Peyer's patch (tissue), 4 donors: ENCODE measurements around the gene PHLDA1. TPM values are rescaled to one million over a fixed set of nuclear protein-coding genes. Genes with fewer than 3 reads are reported as not detected.

Source experiments
- DNase-seq, 3 donors: peaks; one replicate each; pipeline ENCODE4 v3.0.0-alpha.2; 2017 to 2019
- H3K27ac ChIP-seq, 4 donors: fragments of 200-600 bp; sonication (generic); one replicate each; pipeline ENCODE4 v1.5.1; 2016 to 2019
- H3K27me3 ChIP-seq, 2 donors: fragments of 200-600 bp; sonication (generic); one replicate each; pipeline ENCODE4 v1.5.1; 2019
- H3K36me3 ChIP-seq, 3 donors: fragments of 200-600 bp; sonication (generic); one replicate each; pipeline ENCODE4 v1.5.1; 2016 to 2019
- H3K4me1 ChIP-seq, 4 donors: fragments of 200-600 bp; sonication (generic); one replicate each; pipeline ENCODE4 v1.5.1; 2016 to 2019
- H3K4me3 ChIP-seq, 4 donors: fragments of 200-600 bp; sonication (generic); 1 replicate in 3 of 4; 2 replicates in 1 of 4; pipeline ENCODE4 v1.5.1; 2016 to 2019; ENCODE audit warnings: mild to moderate bottlenecking in 1 of 4
- H3K9me3 ChIP-seq, 4 donors: fragments of 200-600 bp; sonication (generic); one replicate each; pipeline ENCODE4 v1.5.1; 2016 to 2019; ENCODE audit warnings: mild to moderate bottlenecking in 1 of 4
- CTCF ChIP-seq, 6 experiments: fragments of 450-650 bp in 4 of 6; fragments of 200-600 bp in 2 of 6; sonication (generic) in 1 of 6; IDR thresholded peaks; one replicate each; pipeline ENCODE4 v1.5.1; 2017 to 2019; ENCODE audit warnings: antibody characterized with exemption in 6 of 6, mild to moderate bottlenecking in 3 of 6, moderate library complexity in 1 of 6
- POLR2A ChIP-seq, 2 donors: fragments of 450-650 bp; IDR thresholded peaks; one replicate each; pipeline ENCODE4 v1.5.1; 2017; ENCODE audit warnings: antibody characterized with exemption in 2 of 2, mild to moderate bottlenecking in 2 of 2, moderate library complexity in 2 of 2
- total RNA-seq, 4 donors: library from RNA; depleted of rRNA; stranded (reverse); fragments of >200 nt; gene quantifications; one replicate each; pipeline ENCODE4 v1.1.0, GENCODE V29; 2016

PHLDA1 gene
- total RNA-seq, 4 donors from 2014 or later, result 4.6 to 25.6 (median 6.0) TPM

GRCh38 chr12:75977952-75978671 lies 53.5 kb downstream of the PHLDA1 start:
- H3K9me3 ChIP-seq, result no peaks in the 10 kb centered on the region
- peak overlapping the region; percentile 46 to 81 (median 62) for H3K27ac ChIP-seq
- H3K27me3 ChIP-seq, result no peaks in the 10 kb centered on the region
- H3K36me3 ChIP-seq, result no peaks in the 10 kb centered on the region
- peaks cover 0 to 19% (median 10%) of the 10 kb centered on the region in 4 donors for H3K4me1 ChIP-seq
- H3K4me3 ChIP-seq, result no peak overlapping the region
- peak in 2 of 6 experiments; percentile 8 to 25 for TF ChIP-seq CTCF (IDR thresholded peaks at IDR 0.05)
- peak in 1 of 2 donors; percentile 28 for TF ChIP-seq POLR2A (IDR thresholded peaks at IDR 0.05)
- peak; percentile 30 to 88 (median 49) for DNase-seq

- H3K36me3 ChIP-seq, result no peaks in the 10 kb centered on the region
- H3K27me3 ChIP-seq, result no peaks in the 10 kb centered on the region
- no peak overlapping the region for H3K4me3 ChIP-seq
- peaks cover 0 to 19% (median 10%) of the 10 kb centered on the region in 4 donors for H3K4me1 ChIP-seq
- no peaks in the 10 kb centered on the region for H3K9me3 ChIP-seq
- H3K27ac ChIP-seq, result peak overlapping the region; percentile 37 to 81 (median 58)
- no peak for DNase-seq
- no peak for TF ChIP-seq CTCF (IDR thresholded peaks at IDR 0.05)
- TF ChIP-seq POLR2A (IDR thresholded peaks at IDR 0.05), result no peak
Observed at GRCh38 chr12:75977590-75977951, 54.0 kb downstream of the PHLDA1 start.

GRCh38 chr12:75976913-75977312 lies 54.7 kb downstream of the PHLDA1 start:
- Histone ChIP-seq H3K27ac (peak overlapping the region in 3 of 4 donors; percentile 46 to 70 (median 60)), H3K27me3 (no peaks in the 10 kb centered on the region), H3K36me3 (no peaks in the 10 kb centered on the region), H3K9me3 (no peaks in the 10 kb centered on the region), H3K4me3 (no peak overlapping the region), H3K4me1 (peaks cover 0 to 19% (median 10%) of the 10 kb centered on the region in 4 donors)
- no peak for DNase-seq
- TF ChIP-seq POLR2A (IDR thresholded peaks at IDR 0.05) (no peak), CTCF (IDR thresholded peaks at IDR 0.05) (no peak)

GRCh38 chr12:75976113-75976512 lies 55.5 kb downstream of the PHLDA1 start:
- no peak overlapping the region for H3K27ac ChIP-seq
- TF ChIP-seq POLR2A (IDR thresholded peaks at IDR 0.05) (no peak), CTCF (IDR thresholded peaks at IDR 0.05) (no peak)
- H3K4me1 ChIP-seq, result peaks cover 0 to 19% (median 10%) of the 10 kb centered on the region in 4 donors
- H3K9me3 ChIP-seq, result no peaks in the 10 kb centered on the region
- no peaks in the 10 kb centered on the region for H3K27me3 ChIP-seq
- H3K36me3 ChIP-seq, result no peaks in the 10 kb centered on the region
- H3K4me3 ChIP-seq, result no peak overlapping the region
- DNase-seq, result no peak

- no peak for TF ChIP-seq POLR2A (IDR thresholded peaks at IDR 0.05)
- TF ChIP-seq CTCF (IDR thresholded peaks at IDR 0.05), result no peak
- peaks cover 0 to 19% (median 10%) of the 10 kb centered on the region in 4 donors for H3K4me1 ChIP-seq
- DNase-seq, result no peak
- H3K4me3 ChIP-seq, result no peak overlapping the region
- no peaks in the 10 kb centered on the region for H3K9me3 ChIP-seq
- no peak overlapping the region for H3K27ac ChIP-seq
- no peaks in the 10 kb centered on the region for H3K36me3 ChIP-seq
- H3K27me3 ChIP-seq, result no peaks in the 10 kb centered on the region
Observed at GRCh38 chr12:75975702-75976101, 55.9 kb downstream of the PHLDA1 start.

Other genes with a start within 250 kb of the PHLDA1 start
- 100 to 1,000 TPM in 1 of 4 donors, 10 to 100 TPM in 3; 49.6 to 334 (median 79.7) TPM for gene NAP1L1, start 52.9 kb upstream of the PHLDA1 start, total RNA-seq